B cell (primary cell): ENCODE results near the gene ADARB2. TPM values are rescaled to one million over a fixed set of nuclear protein-coding genes. Genes with fewer than 3 reads are reported as not detected.

Source experiments
- ATAC-seq: fragments of 200-7000 bp; cut with Tn5 transposase; one replicate; pipeline ENCODE4 v1.10.0; 2021; ENCODE audit warnings: low read depth, mild to moderate bottlenecking, moderate number of reproducible peaks, moderate library complexity
- CTCF ChIA-PET: fragments of 350-600 bp; sonication (Branson Sonifier 250); formaldehyde crosslinking; loops from one replicate; lab custom pipeline; 2021; ENCODE audit warnings: antibody characterized with exemption, inconsistent platforms; lab: Charles Lee
- POLR2A ChIA-PET: fragments of 350-600 bp; sonication (Branson Sonifier 250); formaldehyde crosslinking; loops from one replicate; lab custom pipeline; 2021; ENCODE audit warnings: antibody characterized with exemption; lab: Charles Lee
- DNase-seq: peaks from one replicate; pipeline ENCODE4 v3.0.0; 2013
- H2AFZ ChIP-seq: 2 replicates; pipeline ENCODE4 v1.6.1; 2012; ENCODE audit warnings: mild to moderate bottlenecking, low read depth, low read length; ENCODE audit not compliant: insufficient read depth, poor library complexity, severe bottlenecking
- H3K27ac ChIP-seq, 2 donors: 1 replicate in 1 of 2; 2 replicates in 1 of 2; pipeline ENCODE4 v1.5.1; 2012 to 2013; ENCODE audit warnings: low read length in 2 of 2, mild to moderate bottlenecking in 2 of 2, moderate library complexity in 1 of 2
- H3K27me3 ChIP-seq, 4 experiments: fragments of 200-600 bp in 1 of 4; sonication (generic) in 1 of 4; replicated peaks in 1 of 4; 1 replicate in 2 of 4; 2 replicates in 2 of 4; pipeline versions ENCODE4 v1.6.1 to v1.7.0; 2013 to 2016; ENCODE audit warnings: low read length in 3 of 4, mild to moderate bottlenecking in 2 of 4, mixed read lengths in 1 of 4, moderate library complexity in 1 of 4; ENCODE audit not compliant: insufficient read depth in 4 of 4, control insufficient read depth in 3 of 4; ENCODE audit errors: control extremely low read depth in 1 of 4
- H3K36me3 ChIP-seq, 2 experiments: replicated peaks in 1 of 2; 1 replicate in 1 of 2; 2 replicates in 1 of 2; pipeline versions ENCODE4 v1.6.1 to v1.7.1; 2013; ENCODE audit warnings: low read length in 1 of 2; ENCODE audit not compliant: insufficient read depth in 2 of 2, control insufficient read depth in 1 of 2; ENCODE audit errors: control extremely low read depth in 1 of 2, extremely low read depth in 1 of 2
- H3K4me1 ChIP-seq, 2 donors: fragments of 200-600 bp in 1 of 2; sonication (generic) in 1 of 2; 1 replicate in 1 of 2; 2 replicates in 1 of 2; pipeline versions ENCODE4 v1.5.1 to v1.6.1; 2013 to 2017; ENCODE audit warnings: low read length in 2 of 2; ENCODE audit not compliant: control insufficient read depth in 2 of 2, insufficient read depth in 2 of 2
- H3K4me2 ChIP-seq: replicated peaks from 2 replicates; pipeline ENCODE3; 2012; ENCODE audit warnings: mild to moderate bottlenecking, low read depth, low read length; ENCODE audit not compliant: poor library complexity, severe bottlenecking
- H3K4me3 ChIP-seq, 5 experiments: fragments of 200-600 bp in 1 of 5; sonication (generic) in 1 of 5; 1 replicate in 3 of 5; 2 replicates in 2 of 5; pipeline versions ENCODE4 v1.5.1 to v1.7.0; 2011 to 2016; ENCODE audit warnings: low read length in 4 of 5, mild to moderate bottlenecking in 4 of 5, low read depth in 2 of 5, control low read depth in 1 of 5, moderate library complexity in 1 of 5; ENCODE audit not compliant: insufficient read depth in 1 of 5; ENCODE audit errors: control extremely low read depth in 1 of 5, extremely low read depth in 1 of 5
- H3K79me2 ChIP-seq: fragments of 200-600 bp; sonication (generic); one replicate; pipeline ENCODE4 v1.6.0; 2016; ENCODE audit warnings: low read length; ENCODE audit not compliant: control insufficient read depth, insufficient read depth
- H3K9ac ChIP-seq: fragments of 200-600 bp; sonication (generic); 2 replicates; pipeline ENCODE4 v1.6.1; 2017; ENCODE audit warnings: mild to moderate bottlenecking, low read length, moderate library complexity
- H3K9me3 ChIP-seq, 3 donors: one replicate each; pipeline versions ENCODE4 v1.6.1 to v1.7.1; 2013; ENCODE audit warnings: low read length in 2 of 3; ENCODE audit not compliant: control insufficient read depth in 2 of 3, insufficient read depth in 1 of 3; ENCODE audit errors: control extremely low read depth in 1 of 3
- H4K20me1 ChIP-seq: 2 replicates; pipeline ENCODE4 v1.6.0; 2012; ENCODE audit warnings: mild to moderate bottlenecking, low read length; ENCODE audit not compliant: insufficient read depth, control insufficient read depth, poor library complexity, severe bottlenecking
- H3K27ac Mint-ChIP-seq: one replicate; pipeline ENCODE4 v1.8.0; 2021; ENCODE audit warnings: mixed read lengths
- H3K27me3 Mint-ChIP-seq: one replicate; pipeline ENCODE4 v1.8.0; 2021; ENCODE audit warnings: mixed read lengths
- H3K4me1 Mint-ChIP-seq: one replicate; pipeline ENCODE4 v1.8.0; 2021; ENCODE audit warnings: mixed read lengths
- H3K4me3 Mint-ChIP-seq: one replicate; pipeline ENCODE4 v1.8.0; 2021; ENCODE audit warnings: mixed read lengths
- H3K9me3 Mint-ChIP-seq: one replicate; pipeline ENCODE4 v1.8.0; 2022; ENCODE audit warnings: mixed read lengths; ENCODE audit not compliant: insufficient read depth
- CTCF ChIP-seq: fragments of 200-600 bp; IDR thresholded peaks from one replicate; pipeline ENCODE4 v1.8.0; 2022; ENCODE audit warnings: antibody characterized with exemption, mild to moderate bottlenecking
- EZH2 ChIP-seq: IDR thresholded peaks from 2 replicates; pipeline ENCODE4 v1.6.1; 2012; ENCODE audit warnings: borderline replicate concordance, low read depth, mild to moderate bottlenecking, moderate library complexity, low read length; ENCODE audit not compliant: insufficient read depth, poor library complexity, severe bottlenecking
- WGBS: methylation state at CpG from one replicate; pipeline ENCODE4 v1.1.5; 2013; ENCODE audit warnings: missing lambda C conversion rate; ENCODE audit not compliant: insufficient coverage; 5-methylcytosine and 5-hydroxymethylcytosine counted together
- intact Hi-C: fragments of 100-400 bp; cut with micrococcal nuclease; formaldehyde crosslinking; loops from one replicate; pipeline ENCODE4 v1.10.0; 2022
- polyA plus RNA-seq: library from polyadenylated mRNA; depleted of rRNA; stranded (reverse); fragments of >200 nt; gene quantifications from 2 replicates; pipeline ENCODE4 v1.2.3, GENCODE V29; 2012
- total RNA-seq, 2 donors: library from RNA; stranded (reverse); fragments of 120-200 nt in 1 of 2; gene quantifications; 1 replicate in 1 of 2; 2 replicates in 1 of 2; pipeline versions ENCODE4 v1.2.3 to v1.2.4, GENCODE V29; 2013 to 2022

ADARB2 gene
- total and polyA plus RNA-seq, 2 donors (not counting 1 experiment from before 2014, with no cell fraction given), result 0.13 to 0.96 TPM

- Histone ChIP-seq H3K27me3 (peaks cover 0 to 25% (median 1%) of the 10 kb centered on the region in 4 experiments), H3K27ac (no peak overlapping the region), H3K36me3 (no peaks in the 10 kb centered on the region), H3K4me2 (no peak overlapping the region), H3K4me1 (peaks cover 15 to 19% of the 10 kb centered on the region in 2 donors), H3K79me2 (no peaks in the 10 kb centered on the region), H2AFZ (no peak overlapping the region), H3K4me3 (no peak overlapping the region), H3K9me3 (peaks cover 0 to 16% (median 0%) of the 10 kb centered on the region in 3 donors), H4K20me1 (no peaks in the 10 kb centered on the region), H3K9ac (no peak overlapping the region)
- no peak overlapping the region for H3K4me3 Mint-ChIP-seq
- no peak overlapping the region for H3K27ac Mint-ChIP-seq
- no peak for ATAC-seq
- TF ChIP-seq EZH2 (no peak), CTCF (no peak)
- peaks cover 28% of the 10 kb centered on the region for H3K27me3 Mint-ChIP-seq
- intact Hi-C loops, result no loop called here
- WGBS, result 56% methylated on average over 101 of the region's 101 CpGs
- no peak for DNase-seq
- no peaks in the 10 kb centered on the region for H3K9me3 Mint-ChIP-seq
- POLR2A ChIA-PET, result no interaction called here
- CTCF ChIA-PET, result no interaction called here
- peaks cover 24% of the 10 kb centered on the region for H3K4me1 Mint-ChIP-seq
Observed at GRCh38 chr10:1362589-1363445, 374.5 kb downstream of the ADARB2 start.
